ENCODE data around the gene KIAA0825.

GRCh38 chr5:94499806-94500205, 118.6 kb downstream of the KIAA0825 start:
- TF ChIP-seq CTCF (IDR thresholded peaks at IDR 0.05; ENCODE audit: low read depth, low read length, poor library complexity, severe bottlenecking) (no peak), EZH2phosphoT487 (IDR thresholded peaks at IDR 0.05; ENCODE audit: borderline replicate concordance, low read length) (no peak)
